GM19351 (cell line): ENCODE results near the gene AGMAT.

Source experiments
- ATAC-seq: cut with Tn5 transposase; IDR thresholded peaks from one replicate; pipeline ENCODE4 v1.9.1; 2021; ENCODE audit warnings: mild to moderate bottlenecking, moderate library complexity; ENCODE audit not compliant: unreplicated experiment

The AGMAT gene

DNA sequence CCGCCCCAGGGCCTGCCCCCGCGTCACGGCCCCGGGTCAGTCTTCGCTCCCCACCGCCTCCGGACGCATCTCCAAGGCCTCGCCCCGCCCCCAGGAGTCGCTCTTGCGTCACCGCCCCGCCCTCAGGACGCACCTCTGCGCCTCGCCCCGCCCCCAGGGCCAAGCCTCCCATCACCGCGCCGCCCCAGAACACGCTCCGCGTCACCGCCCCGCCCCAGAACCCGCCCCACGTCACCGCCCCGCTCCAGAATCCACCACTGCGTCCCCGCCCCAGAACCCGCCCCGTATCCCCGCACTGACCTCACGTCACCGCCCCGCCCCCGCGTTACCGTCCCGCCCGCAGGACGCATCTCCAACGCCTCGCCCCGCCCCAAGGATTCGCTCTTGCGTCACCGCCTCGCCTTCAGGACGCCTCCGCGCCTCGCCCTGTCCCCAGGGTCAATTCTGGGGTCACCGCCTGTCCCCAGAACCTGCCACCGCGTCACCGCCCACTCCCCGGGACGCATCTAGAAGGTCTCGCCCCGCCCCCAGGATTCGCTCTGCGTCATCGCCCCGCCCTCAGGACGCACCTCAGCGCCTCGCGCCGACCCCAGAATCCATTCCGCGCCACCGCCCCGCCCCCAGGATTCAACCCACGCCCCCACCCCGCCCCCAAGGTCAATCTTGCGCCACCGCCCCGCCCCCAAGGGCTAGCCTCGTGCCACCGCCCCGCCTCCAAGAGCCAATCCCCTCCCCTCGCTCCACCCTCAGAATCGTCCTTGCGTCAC is 60.4 kb downstream of the AGMAT start:
- ATAC-seq, result peak; percentile 37

DNA sequence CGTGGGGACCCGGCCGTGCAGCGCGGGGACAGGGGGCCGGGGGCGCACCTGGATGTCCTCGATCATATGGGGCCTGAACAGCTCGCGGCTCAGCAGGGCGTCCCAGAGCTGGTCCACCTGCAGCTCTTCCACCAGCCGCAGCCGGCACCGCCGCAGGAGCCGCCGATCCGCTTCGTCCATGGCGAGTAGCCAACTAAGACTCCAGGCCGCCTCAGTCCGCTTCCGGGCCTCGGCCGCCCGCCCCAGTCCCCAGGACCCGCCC is 60.9 kb downstream of the AGMAT start, which contains the start of gene CASP9:
TSS of gene CASP9 (minus strand) at position 195 of the 262 bp plus-strand sequence. CDS start at position 180, 15 bp downstream.
- ATAC-seq, result no peak

DNA sequence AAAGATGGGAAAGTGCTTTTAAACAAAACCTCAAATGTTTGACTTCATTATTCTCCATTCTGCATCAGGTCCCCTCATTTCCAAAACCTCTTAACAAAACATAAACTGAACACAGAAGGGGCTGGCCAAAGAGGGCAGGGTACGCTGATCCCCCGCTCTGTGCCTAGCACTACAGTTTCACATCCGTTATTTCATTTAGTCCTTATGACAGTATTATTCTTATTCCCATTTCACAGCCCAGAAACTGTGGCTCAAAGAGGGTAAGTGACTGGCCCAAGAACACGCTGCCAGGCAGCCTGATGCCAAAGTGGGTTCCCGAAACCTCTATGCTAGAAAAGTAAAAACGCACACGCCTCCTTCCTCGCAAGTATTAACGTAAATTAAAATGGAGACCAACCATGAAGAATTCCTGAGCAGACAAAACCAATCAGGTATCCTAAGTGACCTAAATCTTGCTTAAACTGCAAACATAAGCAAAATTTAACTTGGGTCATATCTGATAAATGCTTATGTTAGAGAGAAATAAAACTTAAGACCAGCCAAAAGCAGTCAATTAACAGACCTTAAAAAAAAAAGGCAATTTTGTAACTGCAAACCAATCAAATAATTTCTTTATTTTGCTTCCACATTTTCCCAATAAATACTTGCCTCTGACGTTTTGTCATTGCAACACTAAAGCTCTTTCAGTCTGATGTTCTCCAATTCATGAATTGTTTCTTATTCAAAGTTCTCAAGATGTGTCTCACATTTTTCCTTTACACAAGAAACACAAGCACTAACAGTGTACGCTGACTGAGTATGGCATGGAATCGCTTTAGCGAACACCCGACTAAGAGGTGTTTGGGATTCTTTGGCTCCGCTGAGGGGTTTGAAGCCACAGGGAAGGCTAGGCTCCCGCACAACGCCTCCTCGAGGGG is 61.5 kb downstream of the AGMAT start:
- ATAC-seq, result no peak

DNA sequence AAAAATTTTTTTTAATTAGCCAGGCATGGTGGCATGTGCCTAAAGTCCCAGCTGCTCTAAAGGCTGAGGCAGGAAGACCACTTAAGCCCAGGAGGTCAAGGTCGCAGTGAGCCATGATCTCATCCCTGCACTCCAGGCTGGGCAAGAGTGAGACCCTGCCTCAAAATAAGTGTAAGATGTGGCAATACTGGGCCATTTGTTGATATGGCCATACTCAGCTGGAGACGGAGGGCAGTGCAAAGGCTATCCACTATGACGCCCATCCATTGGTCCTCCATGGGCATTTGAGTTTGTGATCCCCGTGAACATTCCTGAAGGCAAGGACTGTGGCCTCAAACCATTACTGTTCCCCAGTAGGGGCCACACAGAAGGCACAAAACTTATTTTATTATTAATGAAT is 62.3 kb downstream of the AGMAT start:
- no peak for ATAC-seq
